MM.1S (cell line): Measurements from ENCODE around the gene MAPRE3.
A peak's percentile ranks its signal among the peaks of the same experiment; 100 is the strongest.

Experiments used
- DNase-seq: peaks from one replicate; pipeline ENCODE4 v3.0.0-alpha.2; 2015
- H2AFZ ChIP-seq: fragments of 300-600 bp; sonication (generic); 2 replicates; pipeline ENCODE4 v1.6.0; 2016; ENCODE audit warnings: antibody characterized with exemption, low read length
- H3F3A ChIP-seq: fragments of 300-600 bp; sonication (generic); 2 replicates; pipeline ENCODE4 v1.6.1; 2016; ENCODE audit warnings: mild to moderate bottlenecking, antibody characterized with exemption, low read length, moderate library complexity, mixed read lengths; ENCODE audit not compliant: insufficient read depth
- H3K27ac ChIP-seq: fragments of 300-600 bp; sonication (generic); 2 replicates; pipeline ENCODE4 v1.5.1; 2016; ENCODE audit warnings: mild to moderate bottlenecking, low read length
- H3K27me3 ChIP-seq: fragments of 300-600 bp; sonication (generic); replicated peaks from 2 replicates; pipeline ENCODE4 v1.6.0; 2016; ENCODE audit warnings: low read length; ENCODE audit not compliant: insufficient read depth
- H3K36me3 ChIP-seq: fragments of 300-600 bp; sonication (generic); replicated peaks from 2 replicates; pipeline ENCODE4 v1.6.1; 2016; ENCODE audit warnings: mild to moderate bottlenecking, low read length, mixed read lengths; ENCODE audit not compliant: insufficient read depth
- H3K4me1 ChIP-seq: fragments of 300-600 bp; sonication (generic); 2 replicates; pipeline ENCODE4 v1.6.1; 2016; ENCODE audit warnings: low read length, mixed read lengths
- H3K4me2 ChIP-seq: fragments of 300-600 bp; sonication (generic); 2 replicates; pipeline ENCODE4 v1.6.0; 2016; ENCODE audit warnings: low read depth, low read length
- H3K4me3 ChIP-seq: fragments of 300-600 bp; sonication (generic); 2 replicates; pipeline ENCODE4 v1.5.1; 2016; ENCODE audit warnings: low read length, mixed read lengths
- H3K79me2 ChIP-seq: fragments of 300-600 bp; sonication (generic); 2 replicates; pipeline ENCODE4 v1.6.1; 2016; ENCODE audit warnings: mixed run types, low read length, mixed read lengths
- H3K9ac ChIP-seq: fragments of 300-600 bp; sonication (generic); 2 replicates; pipeline ENCODE4 v1.6.1; 2016; ENCODE audit warnings: low read length, mixed read lengths
- H3K9me2 ChIP-seq: fragments of 300-600 bp; sonication (generic); replicated peaks from 2 replicates; pipeline ENCODE4 v1.6.1; 2016; ENCODE audit warnings: mild to moderate bottlenecking, low read length, mixed read lengths; ENCODE audit not compliant: insufficient read depth
- H3K9me3 ChIP-seq: fragments of 300-600 bp; sonication (generic); replicated peaks from 2 replicates; pipeline ENCODE4 v1.6.1; 2016; ENCODE audit warnings: mild to moderate bottlenecking, low read length, mixed read lengths; ENCODE audit not compliant: insufficient read depth
- H4K20me1 ChIP-seq: fragments of 300-600 bp; sonication (generic); 2 replicates; pipeline ENCODE4 v1.6.1; 2016; ENCODE audit warnings: mild to moderate bottlenecking, low read length, moderate library complexity, mixed read lengths; ENCODE audit not compliant: insufficient read depth
- CTCF ChIP-seq: fragments of 300-600 bp; sonication (generic); IDR thresholded peaks from 2 replicates; pipeline ENCODE4 v1.5.1; 2016; ENCODE audit warnings: antibody characterized with exemption, low read length, mixed read lengths
- EZH2 ChIP-seq: fragments of 300-600 bp; sonication (generic); optimal IDR thresholded peaks from 2 replicates; pipeline ENCODE3; 2017; ENCODE audit warnings: low read depth, mild to moderate bottlenecking, antibody characterized with exemption, low read length, mixed read lengths
- EZH2phosphoT487 ChIP-seq: fragments of 300-600 bp; sonication (generic); IDR thresholded peaks from 2 replicates; pipeline ENCODE4 v1.6.1; 2018; ENCODE audit warnings: antibody characterized with exemption, low read length

Gene MAPRE3

GRCh38 chr2:27050281-27050995 is 80.0 kb downstream of the MAPRE3 start:
- Histone ChIP-seq H3K4me1 (peaks cover 12% of the 10 kb centered on the region; the same call in 1 of the 2 replicates), H3F3A (peaks cover 27% of the 10 kb centered on the region), H3K27ac (peak overlapping the region; percentile 80), H2AFZ (peak overlapping the region; percentile 86), H3K4me2 (peak overlapping the region; percentile 88), H3K9me3 (no peaks in the 10 kb centered on the region), H4K20me1 (no peaks in the 10 kb centered on the region), H3K9me2 (no peaks in the 10 kb centered on the region), H3K9ac (peak overlapping the region; percentile 69), H3K27me3 (no peaks in the 10 kb centered on the region), H3K4me3 (peak overlapping the region; percentile 94), H3K79me2 (no peaks in the 10 kb centered on the region), H3K36me3 (no peaks in the 10 kb centered on the region)
- peak; percentile 94 for DNase-seq
- TF ChIP-seq CTCF (peak; percentile 35), EZH2phosphoT487 (no peak)

DNA sequence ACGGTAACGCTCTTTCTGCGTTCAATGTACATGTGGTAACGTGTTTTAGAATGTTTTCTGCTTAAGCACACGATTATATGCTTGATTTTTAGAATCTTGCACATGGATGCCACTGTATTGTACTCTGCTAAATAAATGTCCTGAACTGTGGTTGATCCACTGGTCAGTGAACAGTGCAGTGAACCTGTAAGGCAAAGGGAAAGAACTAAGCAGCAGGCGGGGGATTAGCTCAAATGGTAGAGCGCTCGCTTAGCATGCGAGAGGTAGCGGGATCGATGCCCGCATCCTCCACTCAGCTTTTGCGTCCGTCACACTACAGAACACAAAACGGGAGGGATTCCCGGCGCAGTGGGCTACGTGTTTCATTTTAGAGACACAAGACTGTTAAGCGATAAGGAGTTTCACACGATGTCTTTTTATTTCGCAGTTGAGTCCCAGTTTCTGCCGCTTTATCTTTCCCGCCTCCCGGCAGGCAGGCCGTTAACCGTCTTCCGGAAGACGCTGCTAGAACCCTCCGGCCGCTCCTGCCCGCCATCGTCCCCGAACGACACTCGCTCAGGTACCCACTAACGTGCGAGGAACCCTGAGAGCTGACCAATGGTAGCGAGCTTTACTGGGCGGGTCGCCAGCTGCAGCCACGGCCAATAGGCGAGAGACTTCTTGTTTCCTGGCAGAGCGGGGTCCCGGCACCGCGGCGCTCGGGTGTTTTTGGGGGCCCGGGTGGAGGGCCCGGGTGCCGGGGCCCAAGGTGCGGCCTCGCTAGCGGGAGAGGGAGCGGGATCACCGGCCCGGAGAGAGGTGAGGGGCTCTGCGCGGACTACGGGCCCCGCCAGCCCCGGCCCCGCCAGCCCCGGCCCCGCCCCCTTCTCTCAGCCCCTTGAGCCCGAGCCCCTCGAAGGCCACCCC is 80.8 kb downstream of the MAPRE3 start, which contains the start of gene AGBL5:
TSS of gene AGBL5 (plus strand) at position 673 of the 906 bp plus-strand sequence. CDS start 1,291 bp downstream, outside the sequence.
- Histone ChIP-seq H3K4me1 (peaks cover 12% of the 10 kb centered on the region; the same call in 1 of the 2 replicates), H3K4me2 (peak within 1 kb of the TSS; percentile 88), H3K27ac (peak within 1 kb of the TSS; percentile 80), H3K27me3 (no peaks in the 10 kb centered on the region), H3K9me3 (no peaks in the 10 kb centered on the region), H3K36me3 (no peaks in the 10 kb centered on the region), H3K9ac (peak within 1 kb of the TSS; percentile 69), H3K79me2 (no peaks in the 10 kb centered on the region), H3K9me2 (no peaks in the 10 kb centered on the region), H2AFZ (peak within 1 kb of the TSS; percentile 86), H4K20me1 (no peaks in the 10 kb centered on the region), H3F3A (peaks cover 27% of the 10 kb centered on the region), H3K4me3 (peak within 1 kb of the TSS; percentile 94)
- no peak for TF ChIP-seq EZH2phosphoT487
- no peak for TF ChIP-seq CTCF
- TF ChIP-seq EZH2: no peak
- DNase-seq: peak; percentile 96

GRCh38 chr2:27051902-27052645 is 81.6 kb downstream of the MAPRE3 start:
- Histone ChIP-seq H3K9ac (peak overlapping the region; percentile 69), H3K4me3 (peak overlapping the region; percentile 94), H3K36me3 (no peaks in the 10 kb centered on the region), H3K27ac (no peak overlapping the region; the same call in 1 of the 2 replicates), H3K9me3 (no peaks in the 10 kb centered on the region), H3K27me3 (no peaks in the 10 kb centered on the region), H3F3A (peaks cover 27% of the 10 kb centered on the region), H2AFZ (peak overlapping the region; percentile 78), H3K79me2 (no peaks in the 10 kb centered on the region), H3K4me2 (peak overlapping the region; percentile 88), H3K9me2 (no peaks in the 10 kb centered on the region), H4K20me1 (no peaks in the 10 kb centered on the region), H3K4me1 (peaks cover 12% of the 10 kb centered on the region; the same call in 1 of the 2 replicates)
- no peak for TF ChIP-seq CTCF
- no peak for TF ChIP-seq EZH2phosphoT487
- DNase-seq: no peak
